Globus pallidus (tissue), 1 donor: ENCODE results near the gene TESK2.
"Not testable (repeated sequence)": the region's sequence is repeated elsewhere in the genome, so short reads cannot be mapped to it uniquely, and the experiment has no call there.

ENCODE experiments used
- DNase-seq: peaks from one replicate; pipeline ENCODE4 v3.0.0-alpha.2; 2015; ENCODE audit warnings: low spot score

The TESK2 gene

DNA sequence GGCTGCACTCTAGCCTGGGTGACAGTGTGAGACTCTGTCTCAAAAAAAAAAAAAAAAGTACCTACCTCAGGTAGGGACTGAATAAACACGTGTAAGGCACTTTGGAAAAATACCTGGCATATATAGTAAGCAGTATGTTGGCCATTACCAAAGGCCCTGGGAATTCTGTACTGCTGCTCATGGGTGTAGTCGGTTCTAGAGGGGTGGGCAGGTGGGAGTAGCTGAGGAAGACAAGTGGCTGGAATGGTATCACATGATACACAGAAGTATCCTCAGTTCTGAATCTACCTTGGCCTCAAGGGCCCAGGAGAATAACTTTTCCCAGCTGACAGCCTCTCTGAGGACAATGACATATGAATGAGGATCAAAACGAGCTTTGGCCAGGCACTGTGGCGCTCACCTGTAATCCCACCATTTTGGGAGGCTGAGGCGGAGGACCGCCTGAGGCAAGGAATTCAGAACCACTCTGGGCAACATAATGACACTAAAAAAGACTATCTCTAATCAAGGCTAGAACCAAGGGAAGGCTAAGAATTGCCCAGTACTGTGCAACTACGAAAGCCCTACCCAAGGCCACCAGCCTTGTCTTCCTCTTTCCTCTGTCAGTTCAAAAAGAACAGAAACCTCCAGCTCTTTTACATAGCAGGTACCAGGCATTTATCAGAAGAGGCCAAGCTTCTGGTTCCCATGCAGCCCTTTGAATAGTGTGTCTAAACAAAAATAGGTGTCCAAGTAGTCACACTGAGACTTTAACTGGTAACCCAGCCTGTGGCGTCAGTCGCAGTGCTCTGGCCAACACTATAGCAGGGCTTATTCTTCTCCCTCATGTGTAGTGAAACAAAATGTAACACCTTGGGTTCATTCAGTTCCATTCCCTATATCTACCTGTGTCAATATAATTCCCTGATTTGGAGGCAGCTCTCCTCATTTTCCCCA, 19.3 kb upstream of the TESK2 start:
- no peak for DNase-seq

- DNase-seq: no peak
These were observed 17.6 kb upstream of the TESK2 start for GRCh38 chr1:45508295-45509151.

DNA sequence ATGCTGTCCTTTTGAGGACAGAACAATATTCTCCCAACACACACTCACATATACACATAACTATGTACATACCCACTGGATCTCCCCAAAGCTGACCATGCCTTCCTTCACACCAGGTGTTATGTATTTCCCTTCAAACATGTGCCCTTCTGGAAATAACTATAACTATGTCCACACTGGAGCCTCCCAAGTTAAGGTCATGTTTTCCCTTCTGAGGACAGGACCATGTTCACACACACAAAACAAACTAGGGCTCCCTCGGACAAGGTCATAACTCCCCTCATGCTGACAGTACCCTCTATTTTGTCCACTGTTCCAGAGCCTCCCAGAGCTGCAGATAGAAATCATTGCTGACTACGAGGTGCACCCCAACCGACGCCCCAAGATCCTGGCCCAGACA, 16.9 kb upstream of the TESK2 start:
- no peak for DNase-seq

DNA sequence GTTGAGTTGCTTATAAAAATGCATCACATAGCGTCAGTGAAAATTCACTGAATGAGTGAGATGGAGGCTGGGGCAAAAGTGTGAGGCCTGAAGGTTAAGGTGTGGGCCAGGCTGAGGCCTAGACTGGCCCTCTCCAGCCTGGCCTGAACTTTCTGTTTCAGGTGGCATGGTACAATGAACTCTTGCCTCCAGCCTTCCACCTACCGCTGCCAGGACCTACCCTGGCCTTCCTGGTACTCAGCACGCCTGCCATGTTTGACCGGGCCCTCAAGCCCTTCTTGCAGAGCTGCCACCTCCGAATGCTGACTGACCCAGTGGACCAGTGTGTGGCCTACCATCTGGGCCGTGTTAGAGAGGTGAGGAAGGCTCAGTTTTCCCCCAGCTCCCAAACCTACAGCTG, 16.2 kb upstream of the TESK2 start:
- no peak for DNase-seq

- no peak for DNase-seq
These were observed 12.7 kb upstream of the TESK2 start for GRCh38 chr1:45503462-45504360.

DNA sequence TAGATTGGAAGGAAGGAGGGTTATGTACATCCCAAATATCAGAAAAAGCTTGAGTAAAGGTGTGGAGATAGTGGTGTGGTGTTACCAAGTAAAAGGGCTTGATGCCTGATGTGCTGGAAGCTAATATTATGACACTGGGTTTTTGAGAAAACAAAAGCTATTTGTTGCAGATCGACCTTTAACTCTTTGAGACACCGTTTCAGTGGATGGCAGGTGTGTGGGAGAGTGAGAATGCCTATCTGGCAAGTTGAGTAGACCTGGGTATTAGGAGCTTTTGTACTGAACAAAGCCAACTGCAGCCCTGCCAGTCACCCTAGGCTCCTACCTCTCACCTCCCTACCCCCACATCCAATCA, 10.5 kb upstream of the TESK2 start:
- DNase-seq: no peak

DNA sequence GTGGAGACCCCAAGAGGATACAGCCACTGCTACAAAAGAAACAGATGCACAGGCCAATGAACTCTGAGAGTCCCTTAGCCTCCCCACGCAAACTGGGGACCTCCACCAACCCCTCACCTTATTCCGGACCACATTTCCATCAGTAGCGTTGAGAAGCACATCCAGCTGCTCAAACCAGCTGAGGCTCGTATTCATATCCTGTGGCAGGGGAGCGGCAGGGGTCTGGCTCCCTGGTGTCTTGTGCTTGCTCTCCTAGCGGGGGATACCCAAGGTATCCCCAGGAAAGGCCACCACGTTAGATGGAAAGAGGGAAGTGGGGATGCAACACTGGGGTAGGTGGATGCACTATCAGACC, 8.4 kb upstream of the TESK2 start:
- no peak for DNase-seq

GRCh38 chr1:45498279-45498678, 7.3 kb upstream of the TESK2 start:
- DNase-seq: no peak

DNA sequence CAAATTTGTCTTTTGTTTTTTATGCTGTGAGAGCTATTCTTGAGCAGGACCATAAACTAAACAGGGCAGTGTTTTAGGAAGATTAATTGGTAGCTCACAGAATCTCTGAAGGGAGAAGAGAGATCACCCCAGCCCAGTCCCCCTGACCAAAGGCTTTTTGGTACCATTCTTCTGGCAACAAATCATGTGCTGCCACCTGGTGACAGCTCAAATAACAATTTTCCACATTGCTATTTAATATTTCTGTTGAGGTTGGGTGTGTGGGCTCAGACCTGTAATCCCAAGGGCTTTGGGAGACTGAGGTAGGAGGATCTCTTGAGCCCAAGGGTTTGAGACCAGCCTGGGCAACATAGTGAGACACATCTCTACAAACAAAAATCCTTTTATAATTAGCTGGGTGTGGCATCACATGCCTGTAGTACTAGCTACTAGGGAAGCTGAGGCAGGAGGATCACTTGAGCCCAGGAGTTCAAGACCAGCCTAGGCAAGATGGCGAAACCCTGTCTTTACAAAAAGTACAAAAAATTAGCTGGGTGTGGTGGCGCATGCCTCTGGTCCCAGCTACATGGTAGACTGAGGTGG, 2.2 kb upstream of the TESK2 start:
- DNase-seq: peak; percentile 72

DNA sequence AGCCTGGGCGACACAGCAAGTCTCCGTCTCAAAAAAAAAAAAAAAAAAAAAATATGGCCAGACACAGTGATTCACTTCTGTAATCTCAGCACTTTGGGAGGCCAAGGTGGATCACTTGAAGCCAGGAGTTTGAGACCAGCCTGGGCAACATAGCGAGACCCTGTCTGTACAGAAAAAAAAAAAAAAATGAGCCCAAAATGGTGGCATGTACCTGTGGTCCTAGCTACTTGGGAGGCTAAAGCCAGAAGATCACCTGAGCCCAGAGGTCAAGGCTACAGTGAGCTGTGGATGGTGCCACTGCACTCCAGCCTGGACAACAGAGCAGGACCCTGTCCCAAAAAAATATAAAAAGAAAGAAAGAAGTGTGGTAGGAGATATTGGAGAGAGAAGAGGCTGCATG, 1.7 kb upstream of the TESK2 start:
- DNase-seq: no peak

GRCh38 chr1:45491487-45492260, 711 bp upstream of the TESK2 start:
- DNase-seq: no peak

DNA sequence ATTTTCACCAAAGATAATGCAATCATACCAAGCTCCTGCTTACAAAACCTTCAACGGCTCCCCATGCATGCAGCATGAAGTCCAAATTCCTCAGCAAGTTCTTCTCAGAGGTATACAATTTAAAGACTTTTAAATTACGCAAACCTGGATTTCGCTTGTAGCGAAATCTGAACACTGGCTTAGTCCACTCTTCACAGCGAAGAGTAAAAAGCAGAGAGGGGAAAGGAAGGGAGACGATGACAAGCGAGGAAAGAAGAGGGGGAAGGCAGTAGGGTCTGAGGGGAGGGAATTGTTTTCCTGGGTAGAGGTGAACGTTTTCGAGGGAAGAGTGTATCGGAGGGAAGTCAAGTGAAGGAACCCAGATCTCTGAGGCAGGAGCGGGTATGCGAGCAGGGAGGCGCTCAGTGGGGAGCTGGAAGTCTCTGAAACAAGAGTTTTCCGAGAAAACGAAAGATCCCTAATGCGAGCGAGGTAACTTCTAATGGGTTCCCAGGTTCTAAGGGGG, 790 bp downstream of the TESK2 start:
- no peak for DNase-seq

- DNase-seq: not testable (repeated sequence)
These were observed 1.6 kb downstream of the TESK2 start for GRCh38 chr1:45489379-45489778.

DNA sequence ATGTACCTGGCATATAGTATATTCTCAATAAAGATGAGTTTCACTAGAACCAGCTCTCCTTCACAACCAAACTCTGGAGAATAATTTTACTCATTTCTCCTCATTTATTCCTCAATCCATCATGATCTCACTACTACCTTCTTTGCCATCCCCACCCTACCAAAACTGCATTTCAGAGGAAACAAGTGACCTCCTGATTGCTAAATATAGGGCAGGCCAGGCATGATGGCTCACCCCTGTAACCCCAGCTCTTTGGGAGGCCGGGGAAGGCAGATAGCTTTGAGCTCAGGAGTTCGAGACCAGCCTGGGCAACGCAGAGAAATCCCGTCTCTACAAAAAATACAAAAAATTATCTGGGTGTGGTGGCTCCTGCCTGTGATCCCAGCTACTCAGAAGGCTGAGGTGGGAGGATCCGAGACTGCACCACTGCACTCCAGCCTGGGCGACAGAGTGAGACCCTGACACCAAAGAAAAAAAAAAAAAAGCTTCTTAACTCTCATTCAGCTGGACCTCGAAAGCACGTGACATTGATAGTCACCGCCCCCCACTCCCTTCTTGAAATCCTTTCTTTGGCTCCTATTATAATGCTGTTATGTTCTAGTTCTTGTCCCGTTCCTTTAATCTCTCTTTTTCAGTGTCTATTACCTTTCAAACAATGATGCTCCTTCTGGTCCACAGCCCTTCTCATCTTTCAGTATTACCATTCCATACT, 2.1 kb downstream of the TESK2 start:
- DNase-seq: no peak

- peak; percentile 76 for DNase-seq
These were observed 5.0 kb downstream of the TESK2 start for GRCh38 chr1:45485949-45486348.

GRCh38 chr1:45479039-45479748, 11.8 kb downstream of the TESK2 start:
- no peak for DNase-seq

- DNase-seq: no peak
These were observed 12.7 kb downstream of the TESK2 start for GRCh38 chr1:45478121-45478814.

GRCh38 chr1:45477646-45478045, 13.3 kb downstream of the TESK2 start:
- no peak for DNase-seq

- DNase-seq: not testable (repeated sequence)
These were observed 16.8 kb downstream of the TESK2 start for GRCh38 chr1:45474194-45474593.
